Inferior parietal cortex (tissue), 1 donor: ENCODE results near the gene CASP6.
A peak's percentile ranks its signal among the peaks of the same experiment; 100 is the strongest.

Experiments
- DNase-seq: peaks from one replicate; pipeline ENCODE4 v3.0.0-alpha.2; 2016; ENCODE audit errors: extremely low spot score

Gene CASP6

DNA sequence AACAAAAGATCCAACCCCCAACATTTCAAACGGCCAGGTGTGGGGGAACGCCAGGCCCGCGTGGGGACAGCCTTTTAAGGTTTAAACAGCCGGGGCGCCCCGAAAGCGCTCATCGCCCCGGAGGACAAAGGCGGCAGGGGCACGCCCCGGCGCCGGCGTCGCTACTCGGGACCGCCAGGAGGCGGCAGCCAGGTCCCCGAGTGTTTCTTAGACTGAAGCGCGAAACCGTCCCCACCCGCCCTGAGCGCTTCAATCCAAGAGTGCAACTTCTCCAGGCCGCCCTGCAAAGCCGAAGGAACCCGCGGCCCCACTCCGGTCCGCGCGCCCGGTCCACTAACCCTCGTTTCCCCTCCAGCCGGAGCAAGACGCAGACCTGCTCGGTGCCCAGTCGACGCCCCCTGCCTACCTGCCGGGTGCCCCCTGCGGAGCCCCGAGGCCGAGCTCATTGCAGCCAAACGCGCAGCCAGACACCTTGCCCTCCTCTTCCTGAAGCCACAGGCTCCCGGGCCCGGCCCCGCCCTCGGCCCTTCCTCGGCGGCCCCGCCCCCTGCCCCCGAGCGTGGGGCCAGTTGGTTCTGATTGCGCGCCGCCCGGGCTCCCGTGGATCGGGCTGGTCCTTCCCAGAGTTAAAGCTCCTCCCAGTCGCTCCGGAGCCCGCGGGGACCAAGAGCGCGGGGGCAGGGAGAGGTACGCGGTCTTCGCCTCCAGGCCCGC lies at the start of gene CASP6:
Gene CASP6, minus strand, starts transcription at position 496 of the 714 bp plus-strand sequence. Its CDS starts 50 bp downstream, at position 446.
- DNase-seq = peak; percentile 60

DNA sequence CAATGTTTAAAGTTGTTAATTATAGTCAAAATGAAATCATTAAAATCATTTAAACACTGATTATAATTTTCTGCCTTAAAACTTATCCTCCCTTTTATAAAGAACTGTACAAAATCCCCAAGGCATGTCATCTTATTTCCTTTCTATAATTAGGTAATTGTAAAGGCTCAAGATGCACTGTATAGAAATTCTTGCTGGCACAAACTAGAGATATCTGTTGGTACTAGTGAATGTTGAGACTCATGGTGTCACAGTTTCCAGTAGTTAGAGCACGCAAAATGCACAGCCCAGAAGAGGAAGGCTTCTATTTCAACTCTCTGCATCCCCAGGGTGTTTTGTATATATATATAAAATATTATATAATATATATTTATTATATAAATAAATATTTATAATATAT lies 49.3 kb upstream of the CASP6 start:
- no peak for DNase-seq

DNA sequence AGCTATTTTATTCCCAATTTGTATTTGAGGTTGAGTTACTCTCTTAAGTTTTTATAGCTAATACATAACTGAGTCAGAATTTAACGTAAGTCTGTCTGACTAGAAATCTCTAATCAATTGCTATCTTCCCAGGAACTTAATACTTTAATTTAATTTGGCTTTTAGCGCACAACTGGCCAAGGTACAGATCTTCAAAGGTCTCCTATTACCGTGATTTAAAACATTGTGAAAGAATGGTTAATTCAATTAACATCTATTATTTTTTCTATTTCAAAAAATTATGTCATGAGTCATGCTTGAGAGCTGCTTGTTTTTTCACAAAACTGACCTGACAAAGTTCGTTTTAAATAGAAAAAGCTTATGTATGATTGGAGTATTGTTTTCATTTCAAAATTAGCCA lies 48.6 kb upstream of the CASP6 start:
- no peak for DNase-seq

DNA sequence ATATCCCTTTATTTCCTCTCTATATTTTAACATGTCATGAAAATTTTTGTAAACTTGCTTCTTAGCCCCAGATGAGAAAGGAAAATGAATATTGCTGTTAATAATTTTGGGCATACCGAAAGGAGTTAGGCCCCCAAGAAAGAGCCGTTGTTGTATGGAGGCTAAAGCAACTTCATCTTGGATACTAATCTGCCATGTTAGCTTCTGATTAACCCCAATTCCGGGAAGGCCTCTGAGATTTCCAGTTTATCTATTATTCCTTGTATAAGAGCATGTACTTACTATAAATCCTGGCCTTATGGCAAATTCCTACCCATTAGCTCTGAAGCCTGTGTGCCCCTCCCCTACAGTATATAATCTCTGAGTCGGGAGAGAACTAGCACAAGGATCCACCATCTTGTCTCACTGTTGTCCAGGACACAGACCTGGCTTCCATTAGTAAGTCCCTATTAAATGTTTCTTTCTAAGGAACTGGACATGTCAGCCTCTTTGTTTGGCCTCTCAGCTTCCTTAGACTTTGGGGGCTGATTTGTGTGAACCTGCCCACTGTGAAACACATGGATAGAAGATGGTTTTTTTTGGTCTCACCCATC lies 47.5 kb upstream of the CASP6 start:
- no peak for DNase-seq

DNA sequence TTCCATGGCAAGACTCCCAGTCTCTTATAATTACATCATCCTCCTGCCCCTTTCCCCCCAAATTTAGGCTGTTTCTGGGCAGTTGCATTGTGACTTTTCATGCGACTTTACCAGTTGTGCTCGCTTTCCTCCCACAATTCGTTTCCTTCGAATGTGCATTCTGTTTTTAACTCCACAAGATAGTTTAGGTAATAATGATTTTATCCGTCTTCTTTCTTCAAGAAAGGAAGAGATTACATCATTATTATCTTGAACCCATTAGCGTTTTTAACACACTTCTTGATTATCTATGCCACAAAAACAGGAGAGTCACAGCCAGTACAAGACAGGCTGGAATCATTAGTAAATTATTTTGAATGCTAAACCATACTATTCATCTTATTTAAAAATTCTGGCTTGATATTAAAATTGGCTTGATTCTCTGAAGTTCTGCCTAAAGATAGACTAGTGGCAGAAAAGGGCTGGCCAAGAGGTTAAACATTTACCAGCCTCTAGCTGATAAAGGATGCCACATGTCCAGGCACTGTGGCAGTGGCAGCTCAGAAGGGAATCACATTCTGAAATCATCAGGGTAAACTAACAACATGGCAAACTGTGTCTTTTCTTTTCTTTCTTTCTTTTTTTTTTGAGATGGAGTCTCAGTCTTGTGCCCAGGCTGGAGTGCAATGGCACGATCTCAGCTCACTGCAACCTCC lies 46.3 kb upstream of the CASP6 start:
- no peak for DNase-seq

DNA sequence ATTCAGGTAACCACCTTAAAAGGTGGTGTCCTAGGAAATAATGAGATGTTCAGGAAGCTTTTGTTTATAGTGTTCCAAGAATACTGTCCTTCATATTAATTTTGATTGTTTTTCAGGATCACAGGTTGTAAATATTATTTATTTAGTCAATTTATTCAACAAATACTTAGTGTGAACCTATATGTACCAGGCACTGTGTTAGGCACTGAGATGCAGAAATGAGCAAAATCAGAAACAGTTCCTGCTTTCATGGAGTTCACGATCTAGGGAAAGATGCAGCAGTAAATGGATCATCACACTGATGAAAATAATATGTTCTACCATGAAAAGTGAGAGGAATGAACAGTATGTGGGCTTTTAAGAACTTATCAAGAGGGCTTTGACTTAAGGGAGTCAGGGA lies 44.9 kb upstream of the CASP6 start:
- DNase-seq = no peak

DNA sequence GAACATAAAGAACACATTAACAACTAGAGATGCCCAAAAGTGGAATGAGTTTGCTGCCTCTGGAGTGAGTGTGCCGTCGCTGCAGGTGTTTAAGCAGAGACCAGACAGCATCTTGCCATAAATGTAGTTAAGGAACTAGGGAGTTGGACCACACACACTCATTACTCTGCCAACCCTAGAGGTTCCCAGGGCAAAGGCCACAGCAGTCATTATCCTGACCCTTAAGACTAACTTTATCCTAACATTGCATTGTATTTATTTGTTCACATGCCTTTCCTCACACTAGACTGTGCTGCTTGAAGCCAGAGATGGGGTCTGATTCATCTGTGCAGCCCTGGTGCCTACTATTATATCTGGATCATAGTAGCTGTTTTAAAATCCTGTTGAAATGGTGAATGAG lies 43.5 kb upstream of the CASP6 start:
- DNase-seq = no peak

DNA sequence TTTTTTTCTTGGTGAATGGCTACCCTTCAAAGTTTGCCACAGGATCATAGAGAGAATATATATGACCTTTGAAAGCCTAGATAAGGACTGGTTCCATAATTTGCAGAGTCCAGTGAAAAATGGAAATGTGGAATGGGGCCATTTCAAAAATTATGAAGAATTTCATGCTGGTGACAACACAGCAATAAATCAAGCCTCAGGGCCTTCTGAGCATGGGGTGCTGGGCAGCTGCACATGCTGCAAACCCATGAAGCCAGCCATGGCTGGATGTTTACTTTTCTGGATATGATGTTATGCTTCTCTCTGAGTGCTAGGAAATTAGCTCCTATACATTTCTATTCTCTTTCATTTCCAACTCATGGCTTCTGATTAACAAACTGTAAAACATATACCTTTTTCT lies 42.6 kb upstream of the CASP6 start:
- no peak for DNase-seq

DNA sequence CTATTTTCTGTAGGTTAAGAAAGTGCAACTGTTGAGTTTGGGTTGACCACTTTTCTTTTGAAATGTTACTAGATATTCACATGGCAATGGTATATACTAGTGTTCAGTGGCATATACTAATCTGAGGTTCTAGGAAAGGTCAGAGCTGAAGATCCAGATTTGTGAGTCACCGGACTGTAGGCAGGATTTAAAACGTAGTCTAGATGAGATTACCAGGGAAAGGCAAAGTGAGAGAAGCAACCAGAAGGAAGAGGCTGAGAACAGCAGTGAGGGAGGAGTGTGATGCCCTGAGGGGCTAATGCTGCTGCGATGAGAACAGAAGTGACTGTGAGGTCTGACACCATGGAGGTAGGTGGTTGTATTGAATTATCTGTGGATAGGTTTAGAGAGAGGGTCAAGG lies 36.3 kb upstream of the CASP6 start:
- DNase-seq = no peak

DNA sequence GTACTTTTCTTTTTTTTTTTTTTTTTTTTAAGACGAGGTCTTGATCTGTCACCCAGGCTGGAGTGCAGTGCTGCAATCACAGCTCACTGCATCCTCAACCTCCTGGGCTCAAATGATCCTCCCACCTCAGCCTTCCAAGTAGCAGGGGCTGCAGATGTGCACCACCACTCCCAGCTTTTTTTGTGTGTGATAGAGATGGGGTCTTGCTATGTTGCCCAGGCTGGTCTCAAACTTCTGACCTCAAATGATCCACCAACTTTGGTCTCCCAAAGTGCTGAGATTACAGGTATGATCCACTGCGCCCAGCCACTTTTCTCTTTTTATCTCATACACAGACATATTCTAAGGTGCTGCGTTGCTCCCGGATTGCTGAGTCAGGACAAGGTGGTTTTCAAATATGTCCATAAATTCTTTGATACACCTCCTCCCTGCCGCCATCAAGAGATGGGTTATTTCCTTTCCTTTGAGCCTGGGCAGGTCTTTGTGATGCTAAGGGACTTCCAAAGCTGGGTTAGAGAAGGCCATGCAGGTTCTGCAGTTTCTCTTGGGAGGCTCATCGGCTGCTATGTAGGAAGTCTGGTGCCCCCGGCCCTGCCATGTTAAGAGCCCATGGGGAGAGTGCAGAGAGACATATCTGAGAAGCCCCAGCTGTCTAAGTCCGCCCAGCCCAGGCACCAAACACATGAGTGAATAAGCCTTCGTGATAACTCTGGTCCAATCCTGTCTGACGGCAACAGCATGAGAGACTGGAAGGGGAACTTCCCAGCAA lies 35.0 kb upstream of the CASP6 start:
- no peak for DNase-seq

DNA sequence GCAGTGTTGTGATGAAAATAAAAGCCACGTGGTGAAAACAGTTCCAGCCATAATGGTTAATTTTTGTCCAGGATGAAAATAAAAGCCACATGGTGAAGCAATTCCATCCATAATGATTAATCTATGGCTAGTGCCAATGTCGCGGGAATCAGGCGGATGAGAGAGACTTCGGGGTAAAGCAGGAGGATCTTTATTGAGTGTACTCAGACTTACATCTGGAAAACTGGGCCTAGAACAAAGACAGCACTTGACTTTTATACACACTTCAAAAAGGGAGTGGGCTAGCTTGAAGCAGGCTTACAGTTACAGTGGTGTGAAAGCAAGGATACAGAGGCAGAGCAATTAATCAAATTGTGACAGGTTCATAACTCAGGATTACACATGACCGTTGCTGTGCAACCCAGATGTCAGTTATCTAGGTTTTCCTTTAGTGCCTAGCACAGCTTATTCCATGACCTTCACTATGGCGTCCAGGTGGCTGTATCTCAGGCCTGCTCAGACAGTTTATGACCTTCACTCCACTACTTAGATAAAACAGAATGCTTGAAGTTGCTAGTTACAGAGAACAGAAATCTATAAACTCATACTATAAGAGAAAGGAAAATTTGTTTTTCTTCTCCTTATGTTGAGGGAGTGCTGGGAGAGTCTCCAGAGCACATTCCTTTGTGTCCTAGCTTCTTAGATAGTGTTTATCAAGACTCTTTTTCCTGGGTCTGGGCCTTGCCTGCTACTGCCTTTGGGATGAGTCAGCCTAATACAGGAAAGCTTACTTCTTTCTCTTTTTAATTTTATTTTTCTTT lies 32.5 kb upstream of the CASP6 start:
- no peak for DNase-seq

DNA sequence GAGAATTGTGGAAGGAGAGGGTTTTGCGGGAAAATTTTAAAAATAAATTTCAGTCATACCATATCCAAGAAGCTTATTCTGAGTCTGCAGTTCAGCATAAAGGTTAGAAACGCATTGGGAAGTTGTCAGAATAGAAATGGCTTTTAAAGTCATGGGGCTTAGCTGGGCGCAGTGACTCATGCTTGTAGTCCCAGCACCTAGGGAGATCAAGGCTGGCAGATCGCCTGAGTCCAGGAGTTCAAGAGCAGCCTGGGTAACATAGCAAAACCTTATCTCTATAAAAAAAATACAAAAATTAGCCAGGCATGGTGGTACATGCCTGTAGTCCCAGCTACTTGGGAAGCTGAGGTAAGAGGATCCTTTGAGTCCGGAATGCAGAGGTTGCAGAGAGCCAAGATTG lies 30.5 kb upstream of the CASP6 start:
- no peak for DNase-seq

DNA sequence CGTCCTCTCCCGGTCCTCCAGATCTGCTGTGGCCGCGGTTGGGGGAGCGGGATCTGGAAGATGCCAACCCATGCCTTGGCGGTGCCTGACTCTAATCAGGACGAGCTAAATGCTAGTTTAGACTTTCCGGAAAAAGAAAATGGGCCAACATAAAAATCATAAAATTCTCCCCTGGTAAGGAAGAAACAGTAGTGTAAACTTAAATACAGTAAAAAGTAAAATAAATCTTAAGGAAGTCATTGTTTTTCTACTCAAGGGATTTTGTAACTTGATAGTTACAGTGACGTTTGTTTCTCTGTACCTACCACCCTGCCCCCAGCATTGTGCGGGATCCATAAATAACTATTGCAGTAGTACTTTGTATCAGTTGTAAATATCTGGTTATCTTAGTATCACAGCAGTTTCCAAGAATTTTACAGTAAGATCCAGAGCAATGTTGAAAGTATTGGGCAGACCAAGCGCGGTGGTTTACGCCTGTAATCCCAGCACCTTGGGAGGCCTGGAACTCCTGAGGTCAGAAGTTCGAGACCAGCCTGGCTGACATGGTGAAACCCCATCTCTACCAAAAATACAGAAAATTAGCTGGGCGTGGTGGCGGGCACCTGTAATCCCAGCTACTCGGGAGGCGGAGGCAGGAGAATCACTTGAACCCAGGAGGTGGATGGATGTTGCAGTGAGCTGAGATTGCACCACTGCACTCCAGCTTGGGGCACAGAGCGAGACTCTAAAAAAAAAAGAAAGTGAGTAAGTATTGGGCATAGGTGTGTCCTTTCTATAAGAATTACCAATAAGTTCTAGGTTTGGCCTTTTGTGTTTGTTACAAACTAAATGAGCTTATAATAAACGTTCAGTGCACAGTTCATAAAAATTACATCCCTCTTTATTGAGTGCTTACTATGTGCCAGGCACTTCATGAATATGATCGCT lies 27.6 kb upstream of the CASP6 start:
- DNase-seq = peak; percentile 43

DNA sequence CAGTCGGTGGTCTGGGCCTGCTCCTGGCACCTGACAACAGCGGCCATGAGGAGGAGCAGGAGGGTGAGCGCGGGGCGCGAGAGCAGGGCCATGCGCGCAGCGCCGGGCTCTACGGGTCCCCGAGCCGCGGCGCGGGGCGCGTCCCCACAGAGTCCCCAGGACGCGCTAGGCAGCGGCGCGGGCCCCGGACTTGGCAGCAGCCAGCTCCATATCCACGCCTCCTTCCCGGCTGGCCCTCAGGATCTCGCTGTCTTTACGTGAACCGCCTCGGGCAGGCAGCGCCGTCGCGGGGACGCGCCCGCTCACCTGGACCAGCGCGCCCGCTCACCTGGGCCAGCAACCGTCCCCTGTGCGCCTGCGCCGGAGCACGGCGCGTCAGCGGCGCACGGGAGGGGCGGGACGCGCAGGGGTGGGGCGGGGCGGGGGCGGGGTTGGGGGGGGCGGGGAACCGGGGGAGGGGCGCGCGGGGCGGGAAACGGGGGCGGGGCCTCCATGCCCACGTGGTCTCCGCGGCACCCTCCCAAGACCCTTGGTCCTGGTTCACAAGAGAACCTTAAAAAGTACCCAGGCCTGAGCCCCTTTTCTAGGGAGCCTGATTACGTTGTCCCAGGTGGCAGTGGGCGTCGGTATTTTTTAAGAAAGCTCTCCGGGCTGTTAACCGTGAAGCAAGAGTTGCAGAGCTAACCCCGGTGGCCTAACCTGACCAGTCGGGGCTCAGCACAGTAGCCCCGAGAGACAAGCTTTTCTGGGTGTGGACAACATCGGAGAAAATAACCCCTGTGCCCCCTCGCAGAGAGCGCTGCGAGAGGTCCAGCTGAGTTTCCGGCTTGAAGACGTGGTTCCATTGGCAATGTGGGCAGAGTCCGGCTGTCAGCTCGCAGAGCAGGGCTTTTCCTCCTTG lies 26.7 kb upstream of the CASP6 start, which contains the start of gene PLA2G12A:
Gene PLA2G12A, minus strand, starts transcription at position 353 of the 901 bp plus-strand sequence. Its CDS starts 261 bp downstream, at position 92.
- DNase-seq = peak; percentile 69

DNA sequence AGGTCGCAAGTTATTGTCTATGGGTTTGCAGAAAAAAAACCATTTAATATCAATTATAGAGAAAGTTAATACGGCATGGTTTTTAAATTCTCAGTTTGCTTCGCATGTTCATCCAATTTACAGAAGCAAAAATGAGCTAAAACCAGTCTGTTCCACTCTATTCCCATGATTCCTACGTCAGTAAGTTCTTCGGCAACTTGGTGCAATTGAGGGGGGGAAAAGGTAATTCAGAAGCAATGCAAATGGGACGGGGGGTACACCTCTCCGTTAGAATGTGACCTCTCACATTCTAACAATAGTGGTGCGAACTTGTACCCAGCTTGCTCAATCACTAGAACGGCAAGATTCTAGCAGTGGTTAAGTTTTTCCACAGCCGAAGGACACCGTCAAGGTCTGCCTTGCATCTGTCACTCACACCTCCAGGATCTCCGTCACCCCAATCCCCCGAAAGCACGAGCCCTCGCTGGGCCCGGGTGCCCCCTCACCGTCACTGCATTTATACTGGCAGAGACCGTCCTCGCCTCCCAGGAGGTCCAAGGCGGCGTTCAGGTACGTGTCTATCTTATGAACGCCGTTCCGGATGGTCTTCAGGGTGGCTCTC lies 26.0 kb upstream of the CASP6 start:
- DNase-seq = no peak

DNA sequence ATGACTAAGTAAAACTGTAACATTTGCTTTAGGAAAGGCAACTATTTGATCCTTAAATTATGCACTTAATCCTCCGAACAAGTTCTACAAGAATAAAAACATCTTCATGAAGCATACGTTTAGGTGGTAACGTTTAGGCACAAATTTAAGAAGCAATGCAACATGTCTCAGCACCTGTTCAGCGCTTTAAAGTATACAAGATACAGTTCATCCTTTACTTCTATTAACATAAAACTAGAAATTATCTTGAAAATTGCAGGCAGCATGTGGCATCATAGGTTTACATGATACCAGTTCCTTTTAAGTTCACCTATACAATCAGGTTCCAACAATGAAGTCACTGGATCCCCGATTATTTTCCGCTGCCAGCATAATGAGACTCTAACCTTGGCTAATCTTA lies 25.1 kb upstream of the CASP6 start:
- no peak for DNase-seq

DNA sequence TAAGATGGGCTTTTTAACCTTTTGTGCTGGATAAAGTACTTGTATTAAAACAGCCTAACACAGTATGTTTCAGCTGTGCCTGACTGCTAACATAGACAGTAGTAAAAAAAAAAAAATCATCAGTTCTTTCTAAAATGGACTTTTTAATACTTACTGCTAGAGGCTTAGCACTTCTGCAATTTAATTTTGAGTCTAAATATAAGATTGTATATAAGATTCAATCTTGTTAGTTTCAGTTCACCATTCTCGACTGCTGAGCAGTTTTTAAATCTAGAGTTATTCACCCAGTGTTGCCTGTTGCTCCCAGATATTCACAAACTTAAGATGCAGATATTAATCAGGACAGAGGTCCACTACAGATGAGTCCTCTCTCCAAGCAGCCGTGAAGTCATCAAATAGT lies 19.9 kb upstream of the CASP6 start:
- no peak for DNase-seq

DNA sequence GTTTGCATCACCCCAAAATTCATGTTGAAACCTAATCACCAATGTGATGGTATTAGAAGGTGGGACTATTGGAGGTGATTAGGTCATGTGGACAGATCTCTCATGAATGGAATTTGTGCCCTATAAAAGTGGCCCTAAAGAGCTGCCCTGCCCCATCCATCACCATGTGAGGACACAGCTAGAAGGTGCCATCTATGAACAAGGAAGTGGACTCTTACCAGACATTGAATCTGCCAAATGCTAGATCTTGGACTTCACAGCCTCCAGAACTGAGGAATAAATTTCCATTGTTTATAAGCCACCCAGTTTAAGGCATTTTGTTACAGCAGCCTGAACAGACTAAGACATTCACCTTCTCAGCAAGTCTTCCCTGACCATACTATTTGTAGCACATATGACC lies 19.1 kb upstream of the CASP6 start:
- no peak for DNase-seq

DNA sequence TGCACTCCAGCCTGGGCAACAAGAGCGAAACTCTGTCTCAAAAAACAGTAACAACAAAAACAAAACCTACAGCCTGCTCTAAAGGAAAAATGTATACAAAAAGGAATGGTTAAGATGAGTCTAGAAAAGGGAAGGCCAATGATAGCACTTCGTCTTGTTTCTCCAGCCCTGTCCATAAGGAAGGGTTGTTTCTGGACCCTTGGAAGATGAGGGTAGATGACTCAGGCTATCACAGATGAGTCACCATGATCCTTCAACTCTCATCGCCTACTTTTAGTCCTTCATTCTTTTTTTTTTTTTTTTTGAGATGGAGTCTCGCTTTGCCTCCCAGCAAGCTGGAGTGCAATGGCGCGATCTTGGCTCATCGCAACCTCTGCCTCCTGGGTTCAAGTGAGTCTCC lies 17.8 kb upstream of the CASP6 start:
- DNase-seq = no peak
